ENCODE measurements around the gene SOAT2.
"Not testable (repeated sequence)": the region's sequence is repeated elsewhere in the genome, so short reads cannot be mapped to it uniquely, and the experiment has no call there.

Gene SOAT2

DNA sequence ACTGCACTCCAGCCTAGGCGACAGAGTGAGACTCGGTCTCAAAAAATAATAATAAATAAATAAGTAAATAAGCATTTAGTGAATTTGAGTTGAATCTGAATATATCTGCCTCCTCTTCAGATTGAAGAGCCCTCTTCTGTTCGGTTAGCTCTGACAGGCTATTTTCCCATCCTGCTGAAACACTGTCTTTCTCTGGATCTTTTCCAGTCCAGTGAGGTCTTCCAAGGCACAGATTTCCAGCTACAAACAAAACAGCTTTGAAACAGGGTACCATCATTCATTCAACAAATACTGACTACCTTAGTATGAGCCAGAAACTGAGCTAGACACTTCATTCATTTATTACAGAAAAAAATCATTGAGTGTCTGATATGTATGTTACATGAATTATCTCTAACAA, 16.9 kb upstream of the SOAT2 start:
- DNase-seq (ENCODE audit: low spot score), result no peak

DNA sequence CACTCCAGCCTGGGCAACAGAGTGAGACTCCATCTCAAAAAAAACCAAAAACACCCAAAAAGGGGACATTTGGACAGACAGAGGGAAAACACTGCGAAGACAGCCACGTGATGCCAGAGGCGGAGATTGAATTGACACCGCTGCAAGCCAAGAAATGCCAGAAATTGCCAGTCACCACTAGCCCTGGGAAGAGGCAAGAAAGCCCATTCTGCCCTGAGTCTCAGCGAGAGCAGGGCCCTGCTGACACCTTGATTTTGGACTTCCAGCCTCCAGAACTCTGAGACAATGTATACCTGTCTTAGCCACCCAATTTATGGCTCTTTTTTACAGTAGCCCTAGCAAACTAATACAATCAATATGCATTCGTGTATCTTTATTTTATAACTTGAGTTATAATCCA, 13.2 kb upstream of the SOAT2 start:
- no peak for DNase-seq (ENCODE audit: low spot score)

GRCh38 chr12:53090554-53090953, 12.7 kb upstream of the SOAT2 start:
- no peak for DNase-seq (ENCODE audit: low spot score)

DNA sequence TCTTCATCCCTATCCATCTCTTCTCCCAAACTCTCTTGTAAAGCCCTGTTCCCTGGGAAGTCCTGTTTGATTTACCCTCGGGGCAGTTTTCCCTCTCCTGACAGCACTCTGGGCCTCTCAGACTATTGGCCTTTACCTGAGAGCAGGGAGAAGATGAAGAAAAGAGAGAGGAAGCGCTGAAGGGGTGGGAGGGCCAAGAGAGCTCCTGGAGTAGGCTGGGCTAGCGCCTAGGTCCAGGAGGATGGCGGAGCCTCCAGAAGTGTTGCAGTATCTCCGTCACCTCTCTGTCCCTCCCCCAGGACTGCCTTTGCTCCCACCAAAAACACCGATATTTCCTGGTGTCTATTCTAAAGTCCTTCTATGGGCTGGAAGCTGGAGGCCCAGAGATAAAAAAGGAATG, 11.5 kb upstream of the SOAT2 start:
- DNase-seq (ENCODE audit: low spot score), result no peak

DNA sequence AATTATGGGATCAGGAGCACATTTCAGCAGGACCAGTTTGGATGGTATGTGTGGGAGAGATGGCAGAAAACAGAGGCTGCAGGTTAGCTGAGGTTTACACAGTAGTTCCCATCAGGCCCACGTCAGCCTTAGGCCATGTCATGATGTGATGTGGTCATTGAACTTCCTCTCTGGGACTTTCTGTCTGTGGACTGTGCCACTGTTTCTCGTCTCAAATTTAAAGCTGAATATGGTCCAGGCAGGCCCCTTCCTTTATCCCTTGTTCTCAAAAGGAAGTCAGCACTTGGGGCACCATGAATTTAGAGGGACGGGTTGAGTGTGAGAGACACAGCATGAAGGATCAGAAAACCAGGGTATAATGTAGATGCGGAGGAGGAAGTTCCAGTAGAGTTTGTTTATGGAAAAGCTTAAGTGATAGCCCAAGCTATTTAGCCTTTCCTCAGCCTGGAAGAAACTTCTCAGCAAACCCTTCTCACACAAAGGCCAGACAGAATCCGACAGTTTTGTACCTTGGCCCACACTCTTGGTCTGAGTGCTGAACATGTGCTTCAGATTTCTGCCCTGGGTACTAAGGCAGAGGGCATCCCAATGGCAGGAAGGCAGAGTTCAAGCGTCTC, 9.4 kb upstream of the SOAT2 start:
- DNase-seq (ENCODE audit: low spot score), result no peak

DNA sequence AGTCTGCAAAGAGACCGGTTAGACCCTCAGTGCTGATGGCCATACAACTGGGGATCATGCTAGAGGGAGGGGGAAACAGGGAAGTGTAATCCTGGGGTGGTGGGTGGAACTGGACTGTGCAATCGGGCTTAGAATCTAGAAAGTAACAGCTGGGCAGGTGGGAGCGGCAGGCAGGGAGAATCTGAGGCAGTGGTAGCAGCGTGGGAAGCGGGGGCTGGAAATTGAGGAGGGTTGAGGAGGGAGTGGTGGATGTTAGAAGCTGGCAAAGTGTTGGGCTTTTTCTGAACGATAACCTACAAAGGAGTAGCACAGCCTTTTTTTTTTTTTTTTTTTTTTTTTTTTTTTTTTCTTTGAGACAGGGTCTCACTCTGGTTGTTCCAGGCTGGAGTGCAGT, 8.9 kb upstream of the SOAT2 start:
- DNase-seq (ENCODE audit: low spot score), result no peak

DNA sequence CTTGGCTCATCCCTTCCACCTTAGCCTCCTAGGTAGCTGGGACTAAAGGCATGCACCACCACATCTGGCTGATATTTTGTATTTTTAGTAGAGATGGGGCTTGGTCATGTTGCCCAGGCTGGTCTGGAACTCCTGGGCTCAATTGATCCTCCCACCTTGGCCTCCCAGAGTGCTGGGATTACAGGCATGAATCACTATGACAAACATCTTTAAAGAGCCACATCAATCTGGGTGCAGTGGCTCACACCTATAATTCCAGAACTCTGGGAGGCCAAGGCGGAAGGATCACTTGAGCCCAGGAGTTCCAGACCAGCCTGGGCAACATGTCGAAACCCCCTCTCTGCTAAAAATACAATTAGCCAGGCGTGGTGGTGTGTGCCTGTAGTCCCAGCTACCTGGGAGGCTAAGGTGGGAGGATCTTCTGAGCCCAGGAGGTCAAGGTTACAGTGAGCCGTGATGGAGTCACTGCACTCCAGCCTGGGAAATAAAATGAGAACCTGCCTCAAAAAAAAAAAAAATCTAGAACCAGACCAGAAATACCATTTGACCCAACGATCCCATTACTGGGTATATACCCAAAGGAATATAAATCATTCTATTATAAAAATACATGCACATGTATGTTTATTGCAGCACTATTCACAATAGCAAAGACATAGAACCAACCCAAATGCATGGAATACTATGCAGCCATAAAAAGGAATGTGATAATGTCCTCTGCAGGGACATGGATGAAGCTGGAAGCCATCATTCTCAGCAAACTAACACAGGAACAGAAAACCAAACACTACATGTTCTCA, 8.3 kb upstream of the SOAT2 start:
- not testable (repeated sequence) for DNase-seq (ENCODE audit: low spot score)

GRCh38 chr12:53095596-53095895, 7.7 kb upstream of the SOAT2 start:
- not testable (repeated sequence) for DNase-seq (ENCODE audit: low spot score)

- peak; percentile 91 for DNase-seq (ENCODE audit: low spot score)
These were observed 7.1 kb upstream of the SOAT2 start for GRCh38 chr12:53096089-53096741.

DNA sequence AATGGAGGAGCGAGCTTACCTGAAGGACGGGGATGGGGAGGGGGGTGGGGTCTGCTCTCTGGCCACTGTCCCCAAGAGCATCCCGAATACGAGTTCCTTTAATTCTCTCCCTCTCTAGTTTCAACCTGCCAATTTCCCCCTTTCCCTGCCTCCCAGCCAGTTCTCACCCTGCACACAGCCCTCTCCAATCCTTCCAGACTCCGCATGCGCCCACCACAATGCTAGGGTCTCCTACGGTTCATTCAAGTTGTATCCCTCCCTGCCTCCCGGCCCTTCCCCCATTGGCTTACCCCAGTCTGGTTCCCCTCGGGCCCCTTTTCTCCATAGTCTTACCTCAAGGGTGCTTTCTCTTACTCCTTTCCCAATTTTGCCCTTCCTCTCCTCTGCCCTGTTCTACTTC, 6.5 kb upstream of the SOAT2 start:
- DNase-seq (ENCODE audit: low spot score), result no peak

GRCh38 chr12:53097207-53097563, 6.1 kb upstream of the SOAT2 start:
- DNase-seq (ENCODE audit: low spot score), result peak; percentile 26

DNA sequence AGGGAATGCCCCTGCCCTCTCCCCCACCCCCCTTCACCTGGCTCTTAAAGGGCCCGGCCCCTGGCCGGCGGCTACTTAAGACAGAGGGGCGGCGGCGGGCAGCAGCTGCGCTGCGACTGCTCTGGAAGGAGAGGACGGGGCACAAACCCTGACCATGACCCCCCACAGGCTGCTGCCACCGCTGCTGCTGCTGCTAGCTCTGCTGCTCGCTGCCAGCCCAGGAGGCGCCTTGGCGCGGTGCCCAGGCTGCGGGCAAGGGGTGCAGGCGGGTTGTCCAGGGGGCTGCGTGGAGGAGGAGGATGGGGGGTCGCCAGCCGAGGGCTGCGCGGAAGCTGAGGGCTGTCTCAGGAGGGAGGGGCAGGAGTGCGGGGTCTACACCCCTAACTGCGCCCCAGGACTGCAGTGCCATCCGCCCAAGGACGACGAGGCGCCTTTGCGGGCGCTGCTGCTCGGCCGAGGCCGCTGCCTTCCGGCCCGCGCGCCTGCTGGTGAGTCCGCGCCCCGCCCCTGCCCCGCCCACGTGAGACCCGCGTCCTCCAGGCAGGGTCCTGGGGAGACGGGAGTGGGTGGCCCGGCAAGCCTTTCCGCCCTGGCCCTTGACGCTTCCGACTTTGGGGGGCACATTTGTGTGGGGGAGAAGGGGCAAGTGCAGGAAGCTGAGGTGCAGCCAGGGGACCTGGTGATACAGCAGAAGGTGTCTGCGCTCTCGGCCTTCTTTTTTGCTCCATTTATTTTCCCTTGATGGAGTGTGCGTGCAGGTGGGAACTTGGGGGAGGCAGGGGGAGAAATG, 5.5 kb upstream of the SOAT2 start, which contains the start of gene IGFBP6:
Gene IGFBP6 (plus strand): TSS at position 104 of the 790 bp plus-strand sequence. CDS start 51 bp downstream, at position 155.
- DNase-seq (ENCODE audit: low spot score), result peak; percentile 40

GRCh38 chr12:53098354-53098981, 4.8 kb upstream of the SOAT2 start:
- DNase-seq (ENCODE audit: low spot score), result peak; percentile 81

- DNase-seq (ENCODE audit: low spot score), result peak; percentile 99
These were observed 4.0 kb upstream of the SOAT2 start for GRCh38 chr12:53099071-53099882.

DNA sequence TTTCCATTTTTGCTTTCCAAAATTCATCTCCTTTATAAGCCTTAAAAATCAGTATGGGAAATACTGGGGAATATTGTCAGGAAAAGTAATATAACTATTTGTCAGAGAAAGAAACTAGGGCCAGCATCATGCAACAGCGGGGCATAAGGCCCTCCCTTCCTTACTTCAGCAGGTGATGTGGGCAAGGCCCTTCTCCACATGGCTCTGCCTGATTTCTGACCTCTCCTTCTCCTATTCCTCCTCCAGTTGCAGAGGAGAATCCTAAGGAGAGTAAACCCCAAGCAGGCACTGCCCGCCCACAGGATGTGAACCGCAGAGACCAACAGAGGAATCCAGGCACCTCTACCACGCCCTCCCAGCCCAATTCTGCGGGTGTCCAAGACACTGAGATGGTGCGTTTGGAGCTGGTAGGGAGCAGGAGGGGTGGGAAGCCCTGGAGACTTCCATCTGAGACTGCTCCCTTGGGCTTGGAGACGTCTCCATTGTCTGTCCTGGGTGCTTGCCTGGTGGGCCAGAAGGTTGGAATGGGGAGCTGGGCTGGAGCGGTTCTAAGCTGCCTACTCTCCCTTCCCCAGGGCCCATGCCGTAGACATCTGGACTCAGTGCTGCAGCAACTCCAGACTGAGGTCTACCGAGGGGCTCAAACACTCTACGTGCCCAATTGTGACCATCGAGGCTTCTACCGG, 2.7 kb upstream of the SOAT2 start:
- no peak for DNase-seq (ENCODE audit: low spot score)

DNA sequence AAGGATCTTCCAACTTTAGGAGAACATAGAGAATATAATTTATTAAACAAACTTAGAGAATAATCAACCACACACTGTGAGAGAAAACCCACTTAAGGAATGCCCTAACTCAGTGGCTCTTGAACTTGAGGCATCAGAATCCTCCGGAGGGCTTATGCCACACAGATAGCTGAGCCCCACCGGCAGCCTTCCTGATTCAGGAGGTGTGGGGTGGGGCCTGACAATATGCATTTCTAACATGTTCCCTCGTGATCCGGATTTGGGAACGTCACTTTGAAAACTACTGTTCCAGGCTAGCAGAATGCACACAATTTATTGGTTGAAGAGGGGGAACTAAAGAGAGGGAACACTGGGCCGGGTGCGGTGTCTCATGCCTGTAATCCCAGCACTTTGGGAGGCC, 2.0 kb upstream of the SOAT2 start:
- no peak for DNase-seq (ENCODE audit: low spot score)

DNA sequence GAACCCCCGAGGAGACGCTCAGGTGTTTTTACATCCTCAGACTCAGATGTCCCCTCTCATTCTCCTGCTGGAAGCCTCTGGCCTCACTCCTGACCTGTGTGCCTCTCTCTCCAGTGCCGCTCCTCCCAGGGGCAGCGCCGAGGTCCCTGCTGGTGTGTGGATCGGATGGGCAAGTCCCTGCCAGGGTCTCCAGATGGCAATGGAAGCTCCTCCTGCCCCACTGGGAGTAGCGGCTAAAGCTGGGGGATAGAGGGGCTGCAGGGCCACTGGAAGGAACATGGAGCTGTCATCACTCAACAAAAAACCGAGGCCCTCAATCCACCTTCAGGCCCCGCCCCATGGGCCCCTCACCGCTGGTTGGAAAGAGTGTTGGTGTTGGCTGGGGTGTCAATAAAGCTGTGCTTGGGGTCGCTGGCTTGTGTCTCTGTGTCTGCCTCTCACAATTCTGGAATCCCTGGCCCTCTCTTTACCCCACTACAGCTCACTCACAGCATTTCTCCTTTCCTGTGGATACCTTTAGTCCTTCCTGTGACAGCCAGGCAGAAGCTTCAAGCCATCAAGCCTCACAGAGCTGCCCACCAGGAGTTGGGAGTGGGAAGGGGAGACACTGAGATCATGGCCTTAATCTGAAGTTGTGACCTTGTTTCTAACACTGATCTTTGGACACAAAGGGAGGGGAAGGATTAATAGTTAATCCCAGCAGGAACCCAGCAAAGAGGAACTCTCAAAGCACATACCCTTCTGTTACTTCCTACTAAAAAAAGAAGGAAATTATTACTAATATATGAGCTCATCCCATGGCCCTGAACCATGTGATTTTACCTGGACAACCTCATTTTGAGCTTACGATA, 1.1 kb upstream of the SOAT2 start:
- no peak for DNase-seq (ENCODE audit: low spot score)

DNA sequence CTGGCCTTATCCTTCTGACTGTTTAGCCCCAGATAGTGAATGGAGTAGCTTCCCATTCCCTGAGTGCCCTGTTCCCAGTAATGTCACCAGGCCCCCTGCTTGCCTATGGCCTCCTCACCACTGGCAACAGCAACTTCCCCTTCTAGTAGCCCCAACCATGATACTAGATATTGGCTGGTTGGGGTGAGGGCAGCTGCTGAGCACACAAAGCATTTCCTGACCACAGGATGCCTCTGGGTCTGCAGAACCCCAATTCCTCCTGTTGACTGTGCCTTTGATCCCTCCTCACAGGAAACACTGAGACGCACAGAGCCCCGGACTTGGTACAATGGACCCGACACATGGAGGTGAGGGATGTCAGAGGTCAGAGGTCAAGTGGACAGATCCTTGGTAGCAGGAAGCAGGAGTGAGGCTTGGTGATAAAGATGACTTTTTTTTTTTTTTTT, 597 bp downstream of the SOAT2 start:
- DNase-seq (ENCODE audit: low spot score), result no peak

GRCh38 chr12:53105256-53105655, 2.0 kb downstream of the SOAT2 start:
- DNase-seq (ENCODE audit: low spot score), result no peak
